Large intestine (tissue), 3 donors: ENCODE measurements around the gene OSBPL3. TPM values are rescaled to one million over a fixed set of nuclear protein-coding genes. Genes with fewer than 3 reads are reported as not detected.
A peak's percentile ranks its signal among the peaks of the same experiment; 100 is the strongest.

ENCODE experiments used
- DNase-seq, 2 donors: peaks; one replicate each; pipeline versions ENCODE4 v3.0.0 to v3.0.0-alpha.2; 2013
- H3K27ac ChIP-seq: one replicate; pipeline ENCODE4 v1.5.1; 2013; ENCODE audit warnings: low read length
- H3K27me3 ChIP-seq: 2 replicates; pipeline ENCODE4 v1.6.1; 2013; ENCODE audit warnings: low read length; ENCODE audit not compliant: control insufficient read depth, insufficient read depth
- H3K36me3 ChIP-seq: 2 replicates; pipeline ENCODE4 v1.6.1; 2013; ENCODE audit warnings: low read length; ENCODE audit not compliant: control insufficient read depth, insufficient read depth
- H3K4me1 ChIP-seq: one replicate; pipeline ENCODE4 v1.6.1; 2013; ENCODE audit warnings: low read length; ENCODE audit not compliant: control insufficient read depth, insufficient read depth
- H3K4me3 ChIP-seq: one replicate; pipeline ENCODE4 v1.5.1; 2013; ENCODE audit warnings: low read length
- H3K9me3 ChIP-seq: one replicate; pipeline ENCODE4 v1.6.1; 2013; ENCODE audit warnings: mild to moderate bottlenecking, low read depth, low read length, moderate library complexity; ENCODE audit not compliant: control insufficient read depth
- WGBS: methylation state at CpG from one replicate; pipeline ENCODE4 v1.1.5; 2013; ENCODE audit warnings: low lambda C conversion rate; ENCODE audit not compliant: insufficient coverage; 5-methylcytosine and 5-hydroxymethylcytosine counted together
- polyA plus RNA-seq: library from polyadenylated mRNA; unstranded; fragments of 120-200 nt; gene quantifications from one replicate; pipeline ENCODE4 v1.2.1, GENCODE V29; 2013

Gene OSBPL3
- polyA plus RNA-seq, 1 donor = 32.4 TPM

GRCh38 chr7:24899161-24899560 is 80.8 kb downstream of the OSBPL3 start:
- H3K27me3 ChIP-seq = no peaks in the 10 kb centered on the region
- 100% methylated on average over 1 of the region's 1 CpG for WGBS

GRCh38 chr7:24898691-24899090 is 81.3 kb downstream of the OSBPL3 start:
- DNase-seq = no peak
- WGBS = 80% methylated on average over 1 of the region's 4 CpGs
- no peak overlapping the region for H3K4me3 ChIP-seq
- no peaks in the 10 kb centered on the region for H3K36me3 ChIP-seq
- H3K9me3 ChIP-seq = no peaks in the 10 kb centered on the region
- no peak overlapping the region for H3K27ac ChIP-seq
- H3K4me1 ChIP-seq = peaks cover 5% of the 10 kb centered on the region
- no peaks in the 10 kb centered on the region for H3K27me3 ChIP-seq

More at GRCh38 chr7:24899161-24899560, 80.8 kb downstream of the OSBPL3 start:
- Histone ChIP-seq H3K36me3 (no peaks in the 10 kb centered on the region), H3K9me3 (no peaks in the 10 kb centered on the region), H3K4me3 (no peak overlapping the region), H3K27ac (no peak overlapping the region), H3K4me1 (peaks cover 5% of the 10 kb centered on the region)
- no peak for DNase-seq

GRCh38 chr7:24896031-24896501 is 83.9 kb downstream of the OSBPL3 start:
- WGBS = 83% methylated on average over 1 of the region's 4 CpGs
- Histone ChIP-seq H3K4me1 (no peaks in the 10 kb centered on the region), H3K27ac (no peak overlapping the region), H3K4me3 (no peak overlapping the region), H3K27me3 (no peaks in the 10 kb centered on the region), H3K36me3 (no peaks in the 10 kb centered on the region), H3K9me3 (no peaks in the 10 kb centered on the region)
- no peak for DNase-seq

DNA sequence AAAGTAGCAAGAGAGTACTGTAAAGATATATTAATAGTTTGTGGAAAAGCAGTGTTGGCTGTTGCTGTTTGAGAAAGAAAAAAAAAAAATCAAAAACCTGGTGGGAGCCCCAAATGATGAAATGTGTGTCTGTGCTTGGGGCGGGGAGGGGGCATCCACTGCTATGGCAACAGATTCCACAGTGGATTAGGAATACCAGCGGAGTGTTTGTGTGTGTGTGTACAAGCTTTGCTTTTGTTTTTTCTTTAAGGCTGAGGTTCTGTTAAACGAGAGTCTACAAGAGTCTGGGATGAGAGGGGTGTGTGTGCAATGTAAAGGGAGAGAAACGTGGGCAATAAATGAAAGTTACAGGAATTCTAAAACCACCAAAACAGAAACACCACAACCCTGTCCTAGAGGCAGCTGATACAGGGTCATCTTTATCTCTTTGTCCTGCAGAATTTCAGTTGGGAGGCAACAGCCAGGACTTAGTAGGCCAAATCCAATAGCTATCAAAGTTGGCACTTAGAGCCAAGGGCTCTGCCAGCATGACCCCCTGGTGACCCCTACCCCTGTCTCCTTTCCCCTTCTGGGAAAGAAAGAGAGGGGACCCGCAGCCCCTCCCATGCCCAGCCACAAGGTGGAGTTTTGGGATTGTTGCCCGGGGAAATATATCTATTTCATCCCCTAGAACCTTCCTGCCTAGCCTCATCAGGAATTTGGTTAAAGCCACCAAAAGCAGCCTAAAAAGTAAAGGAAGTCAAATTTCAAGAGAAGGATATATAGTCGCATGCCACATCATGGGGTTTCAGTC is 85.4 kb downstream of the OSBPL3 start:
- H3K4me1 ChIP-seq = no peaks in the 10 kb centered on the region
- H3K27me3 ChIP-seq = no peaks in the 10 kb centered on the region
- no peak overlapping the region for H3K4me3 ChIP-seq
- DNase-seq = no peak
- peaks cover 5% of the 10 kb centered on the region for H3K36me3 ChIP-seq
- no peaks in the 10 kb centered on the region for H3K9me3 ChIP-seq
- WGBS = 46% methylated on average over 3 of the region's 7 CpGs
- no peak overlapping the region for H3K27ac ChIP-seq

- Histone ChIP-seq H3K9me3 (no peaks in the 10 kb centered on the region), H3K36me3 (peaks cover 5% of the 10 kb centered on the region), H3K4me3 (no peak overlapping the region), H3K4me1 (no peaks in the 10 kb centered on the region), H3K27ac (no peak overlapping the region), H3K27me3 (no peaks in the 10 kb centered on the region)
- no peak for DNase-seq
- WGBS = no CpG with 5 or more reads among the region's 3 CpGs
Measured at GRCh38 chr7:24891311-24891735, 88.7 kb downstream of the OSBPL3 start.

DNA sequence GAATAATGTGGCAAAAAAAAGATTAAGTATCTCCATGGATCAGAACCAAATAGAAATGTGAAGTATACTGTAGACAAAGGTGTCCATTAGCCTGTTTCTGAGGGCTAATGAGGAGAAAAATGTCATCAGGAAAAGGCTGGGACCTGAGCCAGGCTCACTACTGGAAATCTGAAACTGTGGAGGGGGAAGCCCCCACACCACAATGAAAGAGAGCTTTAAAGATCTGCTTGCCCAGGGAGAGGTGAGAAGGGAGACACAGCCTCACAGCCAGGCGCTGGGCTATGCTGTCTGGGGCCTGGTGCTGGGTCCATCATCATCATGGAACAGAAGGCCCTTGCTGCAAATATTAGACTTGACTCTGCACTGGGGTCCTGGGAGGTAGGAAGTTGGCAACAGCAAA is 90.4 kb downstream of the OSBPL3 start:
- H3K4me3 ChIP-seq = no peak overlapping the region
- H3K27me3 ChIP-seq = no peaks in the 10 kb centered on the region
- no peak for DNase-seq
- no peaks in the 10 kb centered on the region for H3K4me1 ChIP-seq
- H3K9me3 ChIP-seq = no peaks in the 10 kb centered on the region
- no peak overlapping the region for H3K27ac ChIP-seq
- H3K36me3 ChIP-seq = peaks cover 5% of the 10 kb centered on the region
- no CpG with 5 or more reads among the region's 1 CpG for WGBS

DNA sequence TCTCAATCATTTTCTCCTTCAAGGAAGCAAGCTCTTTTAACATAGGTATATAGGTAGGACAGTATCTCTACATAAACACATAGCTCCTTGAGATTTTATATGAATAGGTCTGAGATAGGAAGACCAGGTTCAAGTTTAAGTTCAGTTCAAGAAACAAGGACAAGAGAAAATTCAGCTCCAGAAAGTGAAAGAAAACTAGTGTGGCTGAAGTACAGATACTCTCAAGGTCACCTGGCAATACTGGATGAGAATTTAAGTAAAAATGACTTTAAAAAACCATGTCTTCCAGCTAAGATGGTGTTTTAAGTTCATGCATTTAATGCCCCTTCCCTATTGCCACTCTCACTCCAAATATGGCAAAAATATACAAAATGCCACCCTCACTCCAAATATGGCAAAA is 91.3 kb downstream of the OSBPL3 start:
- H3K27ac ChIP-seq = no peak overlapping the region
- H3K4me1 ChIP-seq = no peaks in the 10 kb centered on the region
- no peak overlapping the region for H3K4me3 ChIP-seq
- H3K27me3 ChIP-seq = no peaks in the 10 kb centered on the region
- H3K36me3 ChIP-seq = peaks cover 9% of the 10 kb centered on the region
- DNase-seq = no peak
- H3K9me3 ChIP-seq = no peaks in the 10 kb centered on the region

- 80% methylated on average over 1 of the region's 1 CpG for WGBS
- H3K4me1 ChIP-seq = no peaks in the 10 kb centered on the region
- H3K27ac ChIP-seq = no peak overlapping the region
Measured at GRCh38 chr7:24885716-24886115, 94.3 kb downstream of the OSBPL3 start.

GRCh38 chr7:24885305-24885704 is 94.7 kb downstream of the OSBPL3 start:
- Histone ChIP-seq H3K36me3 (peaks cover 7% of the 10 kb centered on the region), H3K4me1 (no peaks in the 10 kb centered on the region), H3K27me3 (no peaks in the 10 kb centered on the region), H3K4me3 (no peak overlapping the region), H3K9me3 (no peaks in the 10 kb centered on the region), H3K27ac (no peak overlapping the region)
- DNase-seq = peak in 1 of 2 donors; percentile 22
- WGBS = no CpG with 5 or more reads among the region's 2 CpGs

More at GRCh38 chr7:24885716-24886115, 94.3 kb downstream of the OSBPL3 start:
- Histone ChIP-seq H3K9me3 (no peaks in the 10 kb centered on the region), H3K36me3 (peaks cover 9% of the 10 kb centered on the region), H3K27me3 (no peaks in the 10 kb centered on the region), H3K4me3 (no peak overlapping the region)
- no peak for DNase-seq

- Histone ChIP-seq H3K4me1 (no peaks in the 10 kb centered on the region), H3K27ac (no peak overlapping the region), H3K4me3 (no peak overlapping the region), H3K9me3 (no peaks in the 10 kb centered on the region), H3K36me3 (peaks cover 4% of the 10 kb centered on the region), H3K27me3 (no peaks in the 10 kb centered on the region)
- no peak for DNase-seq
- WGBS = no CpG with 5 or more reads among the region's 6 CpGs
Measured at GRCh38 chr7:24884401-24884800, 95.6 kb downstream of the OSBPL3 start.

DNA sequence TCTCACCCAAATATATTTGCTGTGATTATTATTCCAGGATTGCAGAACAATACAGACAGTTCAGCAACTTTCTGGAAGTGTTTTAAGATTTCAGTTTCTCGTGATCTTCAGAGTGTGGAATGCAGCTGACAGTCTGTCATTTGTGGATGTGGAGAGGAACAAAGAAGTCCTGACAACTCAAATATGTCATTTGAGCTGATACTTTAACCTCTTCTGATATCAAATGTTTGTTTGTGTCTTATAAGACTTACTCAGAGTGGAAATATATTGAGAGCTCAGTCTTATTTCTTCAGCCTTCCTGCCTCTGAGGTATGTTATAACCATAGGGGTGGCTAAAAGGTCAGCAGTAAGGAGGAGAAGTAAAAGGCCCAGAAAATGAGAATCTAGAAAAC is 96.4 kb downstream of the OSBPL3 start:
- no CpG with 5 or more reads among the region's 1 CpG for WGBS
- no peaks in the 10 kb centered on the region for H3K4me1 ChIP-seq
- no peak for DNase-seq

More for the DNA sequence above, 96.4 kb downstream of the OSBPL3 start:
- H3K36me3 ChIP-seq = peaks cover 4% of the 10 kb centered on the region
- no peak overlapping the region for H3K4me3 ChIP-seq
- H3K9me3 ChIP-seq = no peaks in the 10 kb centered on the region
- no peaks in the 10 kb centered on the region for H3K27me3 ChIP-seq
- no peak overlapping the region for H3K27ac ChIP-seq
